Urothelium cell line (cell line): ENCODE measurements around the gene TREML1.
"Not testable (repeated sequence)": the region's sequence is repeated elsewhere in the genome, so short reads cannot be mapped to it uniquely, and the experiment has no call there.

ENCODE experiments used
- DNase-seq: peaks from one replicate; pipeline ENCODE4 v3.0.0; 2011; ENCODE audit warnings: low spot score, mixed read lengths
- FAIRE-seq: peaks from 2 replicates; lab custom pipeline; 2011; peaks lifted over from hg19 to GRCh38; lab: Jason Lieb, UNC

TREML1 gene

GRCh38 chr6:41153451-41153850, 696 bp downstream of the TREML1 start:
- DNase-seq: no peak
- no peak for FAIRE-seq

GRCh38 chr6:41150671-41151070, 3.5 kb downstream of the TREML1 start:
- DNase-seq (no peak), FAIRE-seq (no peak)

GRCh38 chr6:41147917-41148316, 6.2 kb downstream of the TREML1 start:
- no peak for FAIRE-seq
- DNase-seq: no peak

GRCh38 chr6:41136911-41137310, 17.2 kb downstream of the TREML1 start:
- no peak for FAIRE-seq
- no peak for DNase-seq

- DNase-seq (no peak), FAIRE-seq (no peak)
Measured at GRCh38 chr6:41135062-41135832, 18.9 kb downstream of the TREML1 start.

GRCh38 chr6:41132254-41132653, 21.9 kb downstream of the TREML1 start:
- DNase-seq: no peak
- FAIRE-seq: no peak

- FAIRE-seq (no peak), DNase-seq (no peak)
Measured at GRCh38 chr6:41125282-41125681, 28.9 kb downstream of the TREML1 start.

- FAIRE-seq: no peak
- no peak for DNase-seq
Measured at GRCh38 chr6:41122918-41123317, 31.2 kb downstream of the TREML1 start.

GRCh38 chr6:41122373-41122772, 31.8 kb downstream of the TREML1 start:
- DNase-seq (no peak), FAIRE-seq (no peak)

- DNase-seq (no peak), FAIRE-seq (no peak)
Measured at GRCh38 chr6:41120058-41120457, 34.1 kb downstream of the TREML1 start.

- FAIRE-seq: no peak
- no peak for DNase-seq
Measured at GRCh38 chr6:41119508-41119907, 34.6 kb downstream of the TREML1 start.

- not testable (repeated sequence) for DNase-seq, FAIRE-seq
Measured at GRCh38 chr6:41115027-41115426, 39.1 kb downstream of the TREML1 start.

- DNase-seq (no peak), FAIRE-seq (no peak)
Measured at GRCh38 chr6:41111017-41111416, 43.1 kb downstream of the TREML1 start.

- DNase-seq (no peak), FAIRE-seq (no peak)
Measured at GRCh38 chr6:41103847-41104246, 50.3 kb downstream of the TREML1 start.

GRCh38 chr6:41100871-41101287, 53.3 kb downstream of the TREML1 start:
- FAIRE-seq (no peak), DNase-seq (no peak)
